CD14-positive monocyte (primary cell): ENCODE data around the gene ACLY. TPM values are rescaled to one million over a fixed set of nuclear protein-coding genes. Genes with fewer than 3 reads are reported as not detected.

Experiments
- DNase-seq, 3 donors: peaks; one replicate each; pipeline ENCODE4 v3.0.0-alpha.2; 2011 to 2022
- H2AFZ ChIP-seq: 2 replicates; pipeline ENCODE4 v1.6.0; 2012; ENCODE audit warnings: mild to moderate bottlenecking, low read depth, low read length, inconsistent platforms; ENCODE audit not compliant: insufficient read depth, poor library complexity, severe bottlenecking
- H3K27ac ChIP-seq, 2 donors: 1 replicate in 1 of 2; 2 replicates in 1 of 2; pipeline ENCODE4 v1.5.1; 2012 to 2013; ENCODE audit warnings: low read length in 2 of 2, control low read depth in 1 of 2, inconsistent platforms in 1 of 2, low read depth in 1 of 2, mild to moderate bottlenecking in 1 of 2
- H3K27me3 ChIP-seq, 2 donors: one replicate each; pipeline versions ENCODE4 v1.6.0 to v1.6.1; 2011 to 2013; ENCODE audit warnings: low read length in 2 of 2; ENCODE audit not compliant: control insufficient read depth in 2 of 2, insufficient read depth in 2 of 2
- H3K36me3 ChIP-seq, 2 donors: replicated peaks in 1 of 2; 1 replicate in 1 of 2; 2 replicates in 1 of 2; pipeline versions ENCODE4 v1.5.1 to v1.6.1; 2012 to 2013; ENCODE audit warnings: low read length in 2 of 2, control low read depth in 1 of 2, inconsistent platforms in 1 of 2, mild to moderate bottlenecking in 1 of 2; ENCODE audit not compliant: insufficient read depth in 2 of 2, control insufficient read depth in 1 of 2
- H3K4me1 ChIP-seq, 2 donors: 1 replicate in 1 of 2; 2 replicates in 1 of 2; pipeline versions ENCODE4 v1.5.1 to v1.6.1; 2012 to 2013; ENCODE audit warnings: low read length in 2 of 2, control low read depth in 1 of 2, inconsistent platforms in 1 of 2, mild to moderate bottlenecking in 1 of 2, moderate library complexity in 1 of 2; ENCODE audit not compliant: insufficient read depth in 2 of 2, control insufficient read depth in 1 of 2
- H3K4me2 ChIP-seq: replicated peaks from 2 replicates; pipeline ENCODE3; 2012; ENCODE audit warnings: low read length, moderate library complexity, mild to moderate bottlenecking; ENCODE audit not compliant: poor library complexity, severe bottlenecking; ENCODE audit errors: extremely low read depth
- H3K4me3 ChIP-seq, 3 experiments: fragments of 200-600 bp in 1 of 3; sonication (generic) in 1 of 3; replicated peaks in 1 of 3; 1 replicate in 2 of 3; 2 replicates in 1 of 3; pipeline ENCODE4 v1.5.1; 2011 to 2013; ENCODE audit warnings: low read length in 3 of 3, mild to moderate bottlenecking in 3 of 3, control low read depth in 2 of 3, low read depth in 2 of 3, inconsistent platforms in 1 of 3, moderate library complexity in 1 of 3
- H3K79me2 ChIP-seq: 2 replicates; pipeline ENCODE4 v1.6.0; 2012; ENCODE audit warnings: mild to moderate bottlenecking, control low read depth, inconsistent platforms, low read length, moderate library complexity; ENCODE audit not compliant: insufficient read depth
- H3K9ac ChIP-seq: 2 replicates; pipeline ENCODE4 v1.6.0; 2017; ENCODE audit warnings: low read length, mild to moderate bottlenecking; ENCODE audit not compliant: insufficient read depth, poor library complexity, severe bottlenecking
- H3K9me3 ChIP-seq, 2 donors: replicated peaks in 1 of 2; 1 replicate in 1 of 2; 2 replicates in 1 of 2; pipeline versions ENCODE4 v1.5.1 to v1.6.1; 2012 to 2013; ENCODE audit warnings: low read length in 2 of 2, control low read depth in 1 of 2; ENCODE audit not compliant: control insufficient read depth in 1 of 2, insufficient read depth in 1 of 2
- H4K20me1 ChIP-seq: 2 replicates; pipeline ENCODE4 v1.6.0; 2012; ENCODE audit warnings: mild to moderate bottlenecking, low read length, control low read depth, moderate library complexity; ENCODE audit not compliant: insufficient read depth
- H3K27ac Mint-ChIP-seq, 7 donors: one replicate each; pipeline ENCODE4 v1.8.0; 2020; ENCODE audit warnings: mild to moderate bottlenecking in 7 of 7, mixed read lengths in 7 of 7, moderate library complexity in 6 of 7, inconsistent platforms in 2 of 7
- H3K27me3 Mint-ChIP-seq, 3 donors: one replicate each; pipeline ENCODE4 v1.8.0; 2021 to 2022; ENCODE audit warnings: low read depth in 3 of 3, mild to moderate bottlenecking in 3 of 3, mixed read lengths in 3 of 3, moderate library complexity in 3 of 3, inconsistent platforms in 1 of 3
- H3K36me3 Mint-ChIP-seq, 2 donors: one replicate each; pipeline ENCODE4 v1.8.0; 2020; ENCODE audit warnings: mixed read lengths in 2 of 2, inconsistent platforms in 1 of 2, mild to moderate bottlenecking in 1 of 2
- H3K4me1 Mint-ChIP-seq: one replicate; pipeline ENCODE4 v1.8.0; 2020; ENCODE audit warnings: mild to moderate bottlenecking, mixed read lengths
- H3K4me3 Mint-ChIP-seq, 2 donors: one replicate each; pipeline ENCODE4 v1.8.0; 2020; ENCODE audit warnings: mild to moderate bottlenecking in 2 of 2, mixed read lengths in 2 of 2, moderate library complexity in 1 of 2
- H3K9me3 Mint-ChIP-seq, 7 donors: one replicate each; pipeline ENCODE4 v1.8.0; 2020 to 2022; ENCODE audit warnings: mixed read lengths in 7 of 7, mild to moderate bottlenecking in 6 of 7, moderate library complexity in 6 of 7, inconsistent platforms in 2 of 7
- WGBS: methylation state at CpG from one replicate; pipeline ENCODE4 v1.1.5; 2013; ENCODE audit warnings: missing lambda C conversion rate; ENCODE audit not compliant: insufficient coverage; 5-methylcytosine and 5-hydroxymethylcytosine counted together
- intact Hi-C, 2 donors: fragments of 100-400 bp; cut with micrococcal nuclease; formaldehyde crosslinking; loops; one replicate each; pipeline versions ENCODE4 v1.15.0 to v1.15.1; 2023
- polyA plus RNA-seq, 3 donors: library from polyadenylated mRNA; depleted of rRNA in 1 of 3; unstranded in 2 of 3; stranded (reverse) in 1 of 3; fragments of 300-500 nt in 2 of 3; fragments of >200 nt in 1 of 3; fragmentation: Illumina TruSeq in 2 of 3; gene quantifications; 1 replicate in 2 of 3; 2 replicates in 1 of 3; pipeline ENCODE4 v1.2.3, GENCODE V29; 2012 to 2021
- TF ChIP-seq, protein P1 (sequence below): fragments of 200-600 bp; IDR thresholded peaks from one replicate; pipeline ENCODE4 v1.8.0; 2022; ENCODE audit warnings: antibody characterized with exemption, mild to moderate bottlenecking

The ACLY gene
- polyA plus RNA-seq, 3 donors = 41.0 to 48.3 (median 45.1) TPM

DNA sequence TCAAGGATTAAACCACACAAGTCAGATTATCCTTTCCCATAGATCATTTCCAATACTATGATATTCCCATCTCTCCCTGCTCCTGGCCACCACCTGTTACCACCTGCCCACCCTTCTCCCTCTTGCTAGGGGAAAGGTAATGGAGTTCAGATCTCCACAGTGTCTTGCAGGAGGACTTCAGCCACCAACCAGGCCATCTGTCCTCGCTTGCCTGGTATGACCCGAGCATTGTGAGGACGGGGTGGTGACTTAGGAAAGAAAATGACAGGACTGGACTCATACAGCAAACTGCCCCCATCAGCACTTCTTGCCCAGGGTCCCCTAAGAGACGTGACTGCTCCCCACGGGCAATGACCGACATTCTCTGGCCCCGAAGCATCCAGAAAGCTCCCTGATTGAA lies 95.2 kb downstream of the ACLY start:
- no peak overlapping the region for H3K4me3 Mint-ChIP-seq

DNA sequence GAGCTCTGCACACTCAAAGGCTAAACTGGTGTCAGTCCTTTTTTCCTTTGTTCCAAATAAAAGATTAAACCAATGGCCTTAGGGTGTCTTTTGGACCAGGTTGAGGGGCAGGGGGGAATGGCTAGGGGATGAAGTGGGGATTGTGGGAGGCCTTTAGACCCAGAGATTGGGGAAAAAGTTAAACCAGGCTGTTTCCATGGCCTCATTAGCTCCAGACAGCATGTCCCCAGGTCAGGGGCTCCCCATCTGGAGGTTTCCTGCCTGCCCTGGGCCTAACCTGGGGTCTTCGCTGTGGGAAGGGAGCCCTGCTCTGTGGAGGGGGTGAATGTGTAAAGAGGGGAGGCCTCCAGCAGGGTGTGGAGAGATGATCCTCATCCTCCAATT lies 95.6 kb downstream of the ACLY start:
- Histone ChIP-seq H3K4me1 (no peaks in the 10 kb centered on the region), H3K9me3 (no peaks in the 10 kb centered on the region), H3K4me3 (no peak overlapping the region), H3K4me2 (no peak overlapping the region), H3K9ac (no peak overlapping the region), H2AFZ (no peak overlapping the region), H3K27ac (no peak overlapping the region), H4K20me1 (no peaks in the 10 kb centered on the region), H3K79me2 (no peaks in the 10 kb centered on the region), H3K27me3 (no peaks in the 10 kb centered on the region), H3K36me3 (peaks cover 0 to 4% of the 10 kb centered on the region in 2 donors)
- intact Hi-C loops = no loop called here
- no peak overlapping the region for H3K27ac Mint-ChIP-seq
- peaks cover 0 to 2% of the 10 kb centered on the region in 2 donors for H3K36me3 Mint-ChIP-seq
- DNase-seq = no peak
- peaks cover 0 to 2% (median 0%) of the 10 kb centered on the region in 7 donors for H3K9me3 Mint-ChIP-seq
- peaks cover 0 to 4% (median 1%) of the 10 kb centered on the region in 3 donors for H3K27me3 Mint-ChIP-seq
- TF ChIP-seq, protein P1, sequence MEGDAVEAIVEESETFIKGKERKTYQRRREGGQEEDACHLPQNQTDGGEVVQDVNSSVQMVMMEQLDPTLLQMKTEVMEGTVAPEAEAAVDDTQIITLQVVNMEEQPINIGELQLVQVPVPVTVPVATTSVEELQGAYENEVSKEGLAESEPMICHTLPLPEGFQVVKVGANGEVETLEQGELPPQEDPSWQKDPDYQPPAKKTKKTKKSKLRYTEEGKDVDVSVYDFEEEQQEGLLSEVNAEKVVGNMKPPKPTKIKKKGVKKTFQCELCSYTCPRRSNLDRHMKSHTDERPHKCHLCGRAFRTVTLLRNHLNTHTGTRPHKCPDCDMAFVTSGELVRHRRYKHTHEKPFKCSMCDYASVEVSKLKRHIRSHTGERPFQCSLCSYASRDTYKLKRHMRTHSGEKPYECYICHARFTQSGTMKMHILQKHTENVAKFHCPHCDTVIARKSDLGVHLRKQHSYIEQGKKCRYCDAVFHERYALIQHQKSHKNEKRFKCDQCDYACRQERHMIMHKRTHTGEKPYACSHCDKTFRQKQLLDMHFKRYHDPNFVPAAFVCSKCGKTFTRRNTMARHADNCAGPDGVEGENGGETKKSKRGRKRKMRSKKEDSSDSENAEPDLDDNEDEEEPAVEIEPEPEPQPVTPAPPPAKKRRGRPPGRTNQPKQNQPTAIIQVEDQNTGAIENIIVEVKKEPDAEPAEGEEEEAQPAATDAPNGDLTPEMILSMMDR = no peak
- H3K4me3 Mint-ChIP-seq = no peak overlapping the region
- no CpG with 5 or more reads among the region's 1 CpG for WGBS
- H3K4me1 Mint-ChIP-seq = no peaks in the 10 kb centered on the region

More for the DNA sequence above, 95.2 kb downstream of the ACLY start:
- WGBS = 98% methylated on average over 5 of the region's 7 CpGs
- Histone ChIP-seq H3K27ac (no peak overlapping the region), H2AFZ (no peak overlapping the region), H3K4me3 (no peak overlapping the region), H3K27me3 (no peaks in the 10 kb centered on the region), H3K4me1 (no peaks in the 10 kb centered on the region), H3K79me2 (no peaks in the 10 kb centered on the region), H3K4me2 (no peak overlapping the region), H3K36me3 (peaks cover 0 to 4% of the 10 kb centered on the region in 2 donors), H3K9ac (no peak overlapping the region), H3K9me3 (no peaks in the 10 kb centered on the region), H4K20me1 (no peaks in the 10 kb centered on the region)
- H3K27ac Mint-ChIP-seq = no peak overlapping the region
- peaks cover 0 to 6% (median 1%) of the 10 kb centered on the region in 3 donors for H3K27me3 Mint-ChIP-seq
- DNase-seq = no peak
- H3K4me1 Mint-ChIP-seq = no peaks in the 10 kb centered on the region
- TF ChIP-seq, protein P1 = no peak
- peaks cover 0 to 2% (median 0%) of the 10 kb centered on the region in 7 donors for H3K9me3 Mint-ChIP-seq
- H3K36me3 Mint-ChIP-seq = peaks cover 2% of the 10 kb centered on the region in 2 donors
- intact Hi-C loops = no loop called here
